ENCODE measurements around the gene AMOT.

Gene AMOT

DNA sequence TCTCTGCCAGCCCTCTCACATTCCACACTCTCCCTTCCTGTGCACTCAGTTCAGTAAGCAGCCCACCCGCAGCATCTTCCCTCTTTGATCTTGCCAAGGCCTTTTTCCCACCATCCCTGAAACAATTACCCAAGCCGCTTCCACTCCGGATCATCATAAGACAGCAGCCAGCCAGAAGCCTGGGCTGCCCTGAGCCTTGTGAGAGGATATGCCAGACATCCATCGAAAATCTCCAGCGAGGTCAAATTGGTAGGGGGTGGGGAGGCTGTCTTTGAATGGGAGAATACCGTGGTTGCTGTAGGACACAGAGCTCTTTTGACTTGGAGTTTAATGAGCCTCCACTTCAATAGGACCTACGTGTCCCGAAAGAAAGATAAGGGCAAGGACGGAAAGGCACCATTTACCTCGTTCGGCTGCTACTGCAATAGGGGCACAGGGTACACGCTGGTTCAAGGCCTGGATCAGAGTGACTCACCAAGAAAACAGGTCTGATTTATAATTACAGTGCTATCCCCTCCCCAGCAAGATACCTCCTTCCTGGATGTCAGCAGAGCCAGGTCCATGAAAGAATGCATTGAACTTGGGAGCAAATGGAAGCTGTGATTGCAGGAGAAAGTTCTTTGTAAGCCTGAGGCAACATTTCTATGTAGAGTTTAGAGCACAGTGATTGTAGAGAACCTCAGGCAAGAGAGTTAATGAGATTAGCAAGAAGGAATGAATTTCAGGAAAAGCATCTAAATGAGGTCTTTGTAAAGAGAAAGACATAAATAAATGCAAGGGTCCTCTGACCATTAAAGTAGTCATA, 39.5 kb downstream of the AMOT start:
- DNase-seq: no peak

DNA sequence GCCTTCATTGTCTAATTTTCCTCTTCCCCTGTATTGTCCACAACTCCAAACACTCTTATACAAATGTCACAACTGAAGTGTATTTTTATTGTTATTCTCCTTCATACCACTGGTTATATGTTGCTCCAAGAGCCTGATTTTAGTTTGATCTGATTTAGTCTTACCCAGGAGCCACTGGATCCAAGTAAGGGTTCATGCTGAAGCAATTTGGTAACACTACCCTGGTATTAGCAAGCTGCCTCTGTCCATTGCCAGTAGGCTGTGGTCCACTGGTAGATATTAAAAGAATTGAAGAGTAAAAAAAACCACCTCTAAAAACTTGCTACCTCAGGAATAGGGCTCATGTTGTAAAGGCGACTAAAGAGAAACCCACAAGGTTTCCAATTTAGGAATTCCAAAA, 41.2 kb downstream of the AMOT start:
- no peak for DNase-seq

DNA sequence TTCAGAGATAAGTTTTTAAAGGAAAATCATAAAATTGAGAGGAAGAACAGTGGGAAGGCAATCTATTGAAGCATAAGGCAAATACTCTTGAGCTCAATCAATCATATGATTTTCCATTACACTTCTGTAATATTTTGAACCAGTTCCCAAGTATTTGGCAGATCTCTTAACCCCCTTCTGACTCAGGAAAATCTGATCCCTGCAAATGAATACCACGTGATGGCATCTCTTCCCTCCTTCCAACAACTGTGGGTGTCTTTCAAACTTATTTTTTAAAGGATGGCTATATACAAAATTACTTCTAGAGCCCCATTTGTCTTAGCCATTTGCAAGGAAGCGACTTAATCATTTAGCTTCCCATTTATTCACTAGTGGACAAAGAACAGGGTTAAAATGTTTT, 41.9 kb downstream of the AMOT start:
- no peak for DNase-seq

DNA sequence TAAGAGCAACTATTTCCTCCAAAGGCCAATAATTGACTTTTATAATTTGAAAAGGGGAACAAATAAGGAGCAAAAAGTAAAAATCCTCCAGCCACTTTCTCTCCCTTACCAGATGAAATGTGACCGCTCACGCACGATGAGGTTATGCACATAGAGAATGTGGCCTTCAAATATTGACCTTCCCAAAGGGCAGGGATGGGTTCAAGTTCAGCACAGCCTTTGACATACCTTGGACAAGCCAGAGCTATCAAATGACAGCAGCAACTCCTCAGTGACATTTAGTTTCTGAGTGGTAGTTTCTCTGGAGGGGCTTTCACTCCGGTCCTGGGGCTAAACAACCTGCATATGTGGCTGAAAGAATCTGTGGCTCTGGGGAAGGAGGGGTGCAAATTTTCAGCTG, 50.7 kb downstream of the AMOT start:
- DNase-seq: no peak

DNA sequence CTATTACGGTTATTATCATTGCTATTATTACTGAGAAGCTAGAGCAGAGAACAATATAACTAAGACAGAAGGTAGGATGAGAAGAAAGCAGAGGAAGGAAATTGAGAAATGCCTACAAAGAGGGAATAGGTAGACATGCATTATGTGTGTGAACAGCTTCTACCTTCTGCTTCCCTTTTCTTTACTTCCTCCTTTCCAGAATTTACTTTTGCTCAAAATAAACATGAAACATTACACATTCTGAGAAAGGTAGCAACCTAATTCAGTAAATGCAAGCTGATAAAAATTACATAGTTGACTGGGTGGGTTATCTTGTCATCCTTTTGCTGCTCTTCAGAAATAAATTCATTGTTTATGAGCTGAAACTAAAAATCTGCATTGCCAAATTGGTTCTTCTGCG, 54.6 kb downstream of the AMOT start:
- no peak for DNase-seq

DNA sequence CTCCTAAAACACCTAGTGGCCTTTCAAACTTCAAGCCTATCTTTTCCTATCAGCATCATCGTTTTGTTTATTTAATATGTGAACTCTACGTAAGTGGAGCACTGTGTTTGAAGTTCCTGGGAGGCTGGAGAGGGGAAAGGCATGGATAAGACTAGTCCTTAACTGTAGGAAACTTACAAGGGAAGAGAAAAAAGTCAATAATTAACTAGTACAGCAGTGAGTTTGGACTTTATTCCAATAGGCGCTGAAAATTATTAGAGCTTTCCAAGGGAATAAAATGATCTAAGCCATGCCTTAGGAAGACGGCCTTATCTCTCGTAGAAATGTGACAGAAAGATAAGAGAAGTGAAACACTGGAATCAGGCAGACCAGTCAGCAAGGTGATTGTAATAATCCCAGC, 55.3 kb downstream of the AMOT start:
- DNase-seq: no peak

DNA sequence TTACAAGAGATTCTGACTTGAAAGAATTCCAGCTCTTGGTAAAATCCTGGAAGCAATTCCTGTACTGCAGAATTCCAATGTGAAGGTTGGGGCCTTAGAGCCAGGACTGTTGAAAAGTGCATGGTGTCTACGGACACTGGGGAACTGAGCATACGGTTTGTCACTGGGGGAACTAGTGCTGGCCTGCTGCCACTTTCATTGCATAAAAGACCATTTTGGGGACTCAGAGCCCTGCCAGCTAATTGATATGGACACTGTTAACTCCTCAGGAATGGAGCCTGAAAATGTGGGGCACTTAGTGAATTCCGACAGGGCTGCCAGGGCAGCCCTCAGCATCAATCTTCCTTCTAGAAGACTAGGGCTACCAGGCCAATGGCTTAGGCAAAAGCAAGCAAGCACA, 55.9 kb downstream of the AMOT start:
- DNase-seq: no peak

DNA sequence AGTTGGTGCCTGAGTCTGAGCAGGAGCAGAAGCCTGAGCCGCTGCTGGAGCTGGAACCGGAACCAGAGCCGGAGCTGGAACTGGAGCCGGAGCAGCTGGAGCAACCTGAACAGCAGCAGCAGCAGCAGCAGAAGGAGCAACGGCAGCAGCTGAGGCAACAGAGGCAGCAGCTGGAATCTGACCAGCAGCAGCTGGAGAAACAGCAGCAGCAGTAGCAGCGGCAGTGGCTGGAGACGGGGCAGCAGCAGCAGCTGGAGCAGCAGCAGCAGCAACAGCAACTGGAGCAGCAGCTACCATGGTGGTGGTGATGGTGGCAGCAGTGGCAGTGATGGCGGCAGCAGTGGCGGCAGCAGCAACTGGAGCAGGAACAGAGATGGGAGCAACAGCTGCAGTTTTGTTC, 61.5 kb downstream of the AMOT start:
- no peak for DNase-seq

DNA sequence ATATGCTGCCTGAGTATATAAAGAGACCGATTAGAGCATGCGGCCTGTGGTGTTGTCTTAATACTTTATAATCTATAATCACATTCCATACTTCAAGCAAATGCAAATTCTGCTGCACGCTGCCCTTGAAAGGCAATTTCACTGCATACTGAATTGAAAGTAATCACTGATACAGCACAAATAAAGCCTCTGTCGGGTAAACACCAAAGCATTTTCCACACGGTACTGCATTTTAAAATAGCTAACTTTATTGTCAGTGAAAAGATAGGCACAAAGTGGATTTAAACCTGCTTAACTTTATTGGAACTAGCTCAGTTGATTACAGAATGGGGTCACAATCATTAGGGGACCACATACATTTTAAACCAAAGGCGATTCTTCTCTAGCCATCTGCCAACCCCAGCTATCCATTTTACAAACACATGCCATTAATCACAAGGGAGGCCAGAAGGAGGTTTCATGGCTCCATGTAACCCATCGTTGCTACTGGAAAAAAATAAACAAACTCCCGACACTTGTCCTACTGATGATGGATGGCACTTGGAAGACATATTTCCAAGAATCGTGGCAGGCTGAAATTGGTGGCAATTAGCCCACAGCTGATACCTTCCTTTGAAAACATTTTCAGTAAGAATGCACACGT, 65.9 kb downstream of the AMOT start:
- DNase-seq: no peak

DNA sequence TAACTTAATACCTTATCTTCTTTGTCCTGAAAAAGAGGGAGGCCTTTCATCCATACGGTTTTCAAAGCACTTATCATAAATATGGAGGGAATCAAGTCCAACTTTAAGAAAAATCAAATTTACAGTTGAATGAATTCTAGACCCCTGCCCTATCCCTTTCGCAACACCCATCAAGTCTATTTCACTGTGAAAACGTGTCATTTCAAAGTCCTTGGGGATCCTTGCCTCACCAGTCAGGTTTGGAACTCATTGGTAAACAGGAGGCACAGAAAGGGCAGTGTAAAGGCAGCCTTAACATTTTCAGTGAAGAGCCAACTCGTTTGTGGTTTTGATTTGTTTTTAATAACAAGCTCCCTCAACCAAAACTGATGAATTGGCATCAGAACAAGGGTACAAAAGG, 66.5 kb downstream of the AMOT start:
- DNase-seq: no peak

DNA sequence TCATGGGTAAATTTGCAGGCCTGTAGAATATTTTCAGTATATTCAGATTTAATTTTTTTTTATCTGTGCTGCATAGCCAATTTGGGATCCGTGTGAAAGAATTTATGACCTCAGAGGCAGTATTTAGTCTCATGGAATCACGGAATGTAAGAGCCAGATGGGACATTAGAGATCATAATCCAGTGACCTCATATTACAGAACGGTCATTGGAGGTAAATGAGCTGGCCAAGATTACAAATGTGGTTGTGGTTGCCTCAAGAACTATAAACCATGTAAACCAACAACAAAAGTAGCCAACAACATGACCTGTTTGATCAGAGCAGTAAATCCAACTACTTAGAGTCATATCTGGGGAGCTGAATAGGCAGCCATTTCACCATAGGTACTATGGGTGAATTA, 71.6 kb downstream of the AMOT start:
- DNase-seq: no peak

DNA sequence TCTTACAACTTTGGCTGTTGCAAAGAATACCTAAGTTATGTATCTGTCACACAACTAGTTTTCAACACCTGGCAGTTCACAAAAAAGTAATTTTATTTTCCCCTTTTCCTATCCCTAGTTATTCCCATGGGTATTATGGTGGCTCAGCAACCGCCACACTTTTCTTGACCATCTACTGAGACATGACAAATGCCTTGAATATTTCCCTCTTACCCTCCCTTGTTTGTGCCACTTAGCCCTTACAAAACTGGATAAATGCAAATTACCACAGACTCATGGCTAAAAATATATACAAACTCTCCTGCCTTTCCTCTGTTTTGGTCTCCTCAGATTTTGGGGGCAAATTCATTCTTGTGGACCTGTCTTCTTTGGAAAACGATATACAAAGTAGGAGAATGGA, 72.1 kb downstream of the AMOT start:
- no peak for DNase-seq

DNA sequence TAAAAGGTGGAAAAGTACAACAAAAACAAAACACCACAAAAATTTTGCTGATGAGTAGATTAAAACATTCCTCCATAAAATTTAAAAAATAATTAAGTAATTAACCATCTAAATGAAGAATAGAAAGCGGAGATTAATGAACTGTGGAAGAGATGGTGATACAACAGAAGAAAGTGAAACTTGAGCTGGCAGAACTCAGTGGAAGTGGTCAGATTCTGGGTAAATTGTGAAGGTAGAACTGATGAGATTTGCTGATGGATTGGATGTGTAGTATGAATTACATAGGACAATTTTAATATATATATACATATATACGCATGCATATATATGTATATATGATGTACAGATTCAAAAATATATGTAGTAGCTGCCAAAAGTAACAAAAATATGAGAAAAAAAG, 73.9 kb downstream of the AMOT start:
- no peak for DNase-seq

DNA sequence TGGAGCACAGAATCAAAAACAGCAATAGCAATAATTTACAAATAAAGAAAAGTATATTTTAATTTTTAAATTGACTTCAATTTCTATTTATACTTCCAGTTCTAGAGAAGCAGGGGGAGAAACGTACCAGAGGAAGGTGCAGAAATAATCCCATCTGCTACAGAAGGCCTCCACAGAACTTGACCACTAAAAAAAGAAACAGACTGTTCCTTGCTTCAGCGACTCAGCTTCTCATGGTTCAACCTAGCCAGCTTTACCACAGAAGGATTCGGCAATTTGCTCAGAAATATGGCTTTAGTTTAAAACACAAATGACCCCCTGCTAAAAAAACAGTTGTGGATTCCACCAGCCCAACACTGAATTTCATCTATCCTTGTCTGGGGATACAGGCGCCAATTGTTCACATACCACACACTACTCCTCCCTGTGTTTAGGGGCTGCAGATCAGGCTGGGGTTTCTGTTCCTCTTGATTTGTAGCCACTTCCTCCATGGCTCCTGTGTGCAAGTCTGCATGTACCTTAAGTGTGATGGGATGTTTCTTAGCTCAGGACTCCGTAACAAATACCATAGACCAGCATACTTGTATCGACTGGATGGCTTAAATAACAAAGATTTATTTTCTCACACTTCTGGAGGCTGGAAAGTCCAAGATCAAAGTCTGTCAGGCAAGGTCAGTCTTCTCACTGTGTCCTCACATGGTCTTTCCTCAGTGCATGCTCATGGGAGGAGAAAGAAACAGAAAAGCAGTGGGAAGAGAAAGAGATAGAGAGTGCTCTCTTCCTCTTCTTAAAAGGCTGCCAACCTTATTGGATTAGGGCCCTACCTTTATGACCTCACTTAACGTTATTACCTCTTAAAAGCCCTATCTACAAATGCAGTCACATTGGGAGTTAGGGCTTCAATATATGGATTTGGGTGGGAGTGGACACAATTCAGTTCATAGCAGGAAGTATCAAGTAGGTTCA, 79.1 kb downstream of the AMOT start:
- DNase-seq: peak; percentile 72

DNA sequence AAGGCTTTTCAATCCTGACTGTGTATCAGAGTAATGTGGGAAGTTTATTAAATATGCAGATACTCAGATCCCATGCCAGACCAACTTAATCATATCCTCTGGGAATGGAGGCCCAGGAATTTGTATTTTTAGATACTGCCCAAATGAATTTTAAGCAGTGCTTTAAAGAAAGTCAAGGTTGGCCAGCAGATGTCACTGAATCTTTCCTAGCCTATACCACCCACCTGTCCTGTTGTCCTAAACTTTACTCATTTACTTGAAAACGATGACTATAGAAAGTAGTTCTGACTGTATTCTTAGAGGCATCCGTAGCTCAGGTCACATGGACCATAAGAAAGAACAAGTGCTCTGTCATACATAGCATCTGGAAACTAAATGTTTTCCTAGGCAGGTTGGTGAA, 79.9 kb downstream of the AMOT start:
- DNase-seq: no peak

DNA sequence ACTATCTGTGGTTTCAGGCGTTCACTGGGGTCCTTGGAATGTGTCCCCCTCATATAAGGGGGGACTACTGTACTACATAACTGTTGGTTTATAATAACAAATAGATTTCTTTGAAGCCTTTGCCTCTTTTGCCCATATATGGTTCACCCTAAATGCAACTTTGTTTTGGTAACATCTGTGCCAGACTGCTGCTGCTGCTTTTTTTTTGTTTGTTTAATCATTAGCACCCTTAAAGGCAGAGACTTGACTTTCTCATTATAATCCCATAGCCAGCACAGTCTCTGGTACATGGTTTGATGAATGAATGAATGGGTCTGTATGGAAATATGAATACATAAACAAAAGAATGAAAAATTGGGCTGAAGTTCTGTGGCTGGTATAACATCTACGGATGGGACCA, 80.7 kb downstream of the AMOT start:
- DNase-seq: no peak

DNA sequence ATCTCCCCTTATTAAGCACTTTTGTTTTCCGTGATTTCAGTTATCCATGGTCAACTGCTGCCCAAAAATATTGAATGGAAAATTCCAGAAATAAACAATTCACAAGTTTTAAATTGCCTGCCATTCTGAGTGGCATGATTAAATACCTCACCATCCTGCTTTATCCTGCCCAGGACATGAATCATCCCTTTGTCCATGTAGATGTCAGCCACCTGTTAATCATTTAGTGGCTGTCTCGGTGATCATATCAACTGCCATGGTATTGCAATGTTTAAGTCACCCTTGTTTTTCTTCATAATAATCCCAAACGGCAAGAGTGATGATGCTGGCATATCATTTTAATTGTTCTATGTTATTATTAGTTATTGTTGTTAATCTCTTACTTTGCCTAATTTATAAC, 81.1 kb downstream of the AMOT start:
- DNase-seq: no peak

DNA sequence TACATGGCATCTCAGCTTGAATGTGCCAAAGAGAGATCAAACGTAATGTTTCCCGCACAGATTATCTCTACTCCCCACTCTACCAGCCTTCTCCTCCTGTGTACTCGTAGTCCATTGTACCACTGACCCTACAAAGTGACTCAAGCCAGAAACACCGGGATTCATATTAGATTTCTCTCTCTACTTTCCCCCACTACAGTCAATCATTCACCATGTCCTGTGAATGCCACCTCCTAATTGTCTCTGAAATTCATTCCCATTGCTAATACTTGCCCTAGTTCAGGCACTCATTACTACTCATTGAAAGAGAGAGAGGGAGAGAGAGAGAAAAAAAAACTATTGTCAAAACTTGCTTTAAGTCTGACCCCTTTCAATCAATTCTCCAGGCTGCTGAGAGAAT, 82.7 kb downstream of the AMOT start:
- no peak for DNase-seq

DNA sequence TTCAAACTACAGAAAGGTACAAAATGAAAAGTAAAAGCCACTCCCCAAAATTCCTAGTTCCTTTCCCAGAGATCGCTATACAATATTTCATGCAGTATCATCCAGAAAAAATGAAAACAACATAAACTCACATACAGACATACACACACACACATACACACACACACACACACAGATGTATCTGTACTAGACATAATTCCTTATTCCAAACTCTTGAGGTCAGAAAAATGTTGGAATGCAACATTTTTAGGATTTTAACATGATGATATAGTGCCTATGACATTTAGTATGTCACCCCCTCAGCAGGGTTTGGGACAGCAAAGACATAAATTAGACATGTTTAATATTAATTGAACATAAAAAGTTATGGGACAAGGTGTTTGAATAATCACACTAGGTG, 87.5 kb downstream of the AMOT start:
- DNase-seq: no peak

DNA sequence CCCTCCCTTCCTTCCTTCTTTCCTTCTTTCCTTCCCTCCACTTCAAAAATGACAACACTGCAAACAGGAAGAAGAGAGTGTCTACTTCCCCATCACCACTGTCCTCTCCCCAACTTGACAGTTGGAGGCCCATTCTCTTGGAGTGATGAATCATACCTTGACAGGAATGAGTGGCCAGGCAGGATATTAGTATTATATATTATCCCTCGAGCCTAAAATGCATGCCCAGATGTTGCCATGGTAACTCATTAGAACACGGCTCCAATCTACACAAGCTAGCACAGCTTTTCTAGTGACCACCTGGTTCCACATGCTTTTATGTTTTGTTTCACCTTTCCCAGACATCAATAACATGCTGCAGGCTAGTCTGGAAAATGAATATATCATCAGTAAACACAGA, 89.6 kb downstream of the AMOT start:
- no peak for DNase-seq

DNA sequence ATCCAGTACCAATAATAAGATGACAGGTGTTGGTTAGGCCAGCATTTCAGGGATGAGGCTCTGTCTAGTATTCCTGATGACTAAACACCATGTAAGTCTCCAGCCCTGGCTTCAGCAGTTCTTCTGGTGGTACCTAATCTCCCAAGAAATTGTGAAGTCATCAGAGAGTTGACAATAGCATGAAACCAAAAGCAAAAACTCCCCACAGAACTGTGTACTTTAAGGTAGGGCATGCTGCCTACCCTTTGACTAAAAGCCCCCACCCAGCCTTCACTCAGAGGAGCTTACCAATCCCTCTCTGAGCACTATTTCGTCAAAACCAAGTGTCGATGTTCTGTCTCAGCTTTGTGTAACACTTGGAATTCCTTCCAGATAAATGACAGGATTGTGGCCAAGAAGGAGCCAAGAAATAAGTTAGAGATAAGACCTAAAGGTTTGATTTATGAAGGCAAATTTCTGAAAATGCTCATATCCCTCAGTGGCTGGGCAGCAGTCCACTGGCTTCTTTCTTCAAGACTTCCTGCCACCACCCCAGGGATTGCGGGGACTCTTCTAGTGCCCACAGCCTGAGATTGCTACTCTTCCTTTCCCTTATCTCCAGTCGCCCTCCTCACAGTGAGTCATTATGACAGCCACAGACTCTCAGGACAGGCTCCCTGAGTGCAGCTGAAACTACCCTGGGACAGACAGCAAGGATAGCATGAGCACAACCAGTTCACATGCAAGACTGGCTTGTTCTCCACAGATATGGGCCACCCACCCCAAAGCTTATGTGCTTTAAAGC, 93.6 kb downstream of the AMOT start:
- DNase-seq: no peak

DNA sequence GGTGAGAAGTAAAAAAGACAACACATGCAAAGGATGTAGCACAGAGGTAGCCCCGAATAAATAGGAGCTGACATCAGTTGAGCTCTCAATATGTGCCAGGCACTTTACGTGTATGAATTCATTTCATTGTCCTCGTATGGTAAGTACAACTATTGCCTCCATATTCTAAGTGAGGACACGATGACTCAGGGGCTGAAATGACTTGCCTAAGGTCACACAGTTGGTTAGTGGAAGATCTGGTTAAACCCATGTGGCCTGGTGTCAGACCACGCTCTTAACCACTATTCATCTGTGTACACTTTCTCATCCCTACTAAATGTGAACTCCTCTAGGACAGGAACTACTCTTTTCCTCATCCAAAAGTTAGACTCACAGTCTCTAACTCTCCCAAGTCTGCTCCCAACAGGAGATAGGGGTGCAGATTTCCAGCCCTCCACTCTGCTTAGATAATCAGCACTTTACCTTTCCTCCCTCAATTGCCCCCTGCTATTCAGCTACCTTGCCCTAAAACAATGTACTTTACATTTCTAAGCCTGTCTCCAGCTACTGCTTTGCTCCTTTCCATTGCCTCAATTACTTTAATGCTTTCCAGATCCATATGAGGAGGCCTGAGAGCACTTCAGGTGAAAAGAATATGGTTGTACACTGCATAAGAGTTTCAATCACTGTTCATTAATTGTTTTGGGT, 102.1 kb downstream of the AMOT start:
- DNase-seq: peak; percentile 9

Data from MV-4-11 (cell line).